KMS-11 (cell line): Measurements from ENCODE around the gene ATPAF1.

Source experiments
- H2AFZ ChIP-seq: fragments of 200-600 bp; sonication (generic); 2 replicates; pipeline ENCODE4 v1.6.1; 2016; ENCODE audit warnings: antibody characterized with exemption, mixed run types, low read depth
- H3K27ac ChIP-seq: fragments of 200-600 bp; sonication (generic); 2 replicates; pipeline ENCODE4 v1.6.1; 2016; ENCODE audit warnings: mild to moderate bottlenecking, mixed run types
- H3K27me3 ChIP-seq: fragments of 200-600 bp; sonication (generic); 2 replicates; pipeline ENCODE4 v1.6.1; 2017; ENCODE audit warnings: mild to moderate bottlenecking, low read depth, mixed run types, moderate library complexity; ENCODE audit not compliant: insufficient read depth
- H3K36me3 ChIP-seq: fragments of 200-600 bp; sonication (generic); 2 replicates; pipeline ENCODE4 v1.6.1; 2017; ENCODE audit warnings: mild to moderate bottlenecking, mixed run types; ENCODE audit not compliant: insufficient read depth
- H3K4me1 ChIP-seq: fragments of 200-600 bp; sonication (generic); 2 replicates; pipeline ENCODE4 v1.6.1; 2016; ENCODE audit warnings: mild to moderate bottlenecking, low read depth, mixed run types; ENCODE audit not compliant: poor library complexity, severe bottlenecking
- H3K4me2 ChIP-seq: fragments of 200-600 bp; sonication (generic); 2 replicates; pipeline ENCODE4 v1.7.0; 2016; ENCODE audit warnings: mild to moderate bottlenecking, mixed run types
- H3K4me3 ChIP-seq: fragments of 200-600 bp; sonication (generic); IDR thresholded peaks from 2 replicates; pipeline ENCODE4 v1.6.1; 2017; ENCODE audit warnings: low read depth, low read length, mixed read lengths; ENCODE audit not compliant: insufficient read depth
- H3K79me2 ChIP-seq: fragments of 200-600 bp; sonication (generic); 2 replicates; pipeline ENCODE4 v1.6.1; 2016; ENCODE audit warnings: low read depth, mixed run types; ENCODE audit not compliant: insufficient read depth
- H3K9ac ChIP-seq: fragments of 200-600 bp; sonication (generic); 2 replicates; pipeline ENCODE4 v1.6.1; 2016; ENCODE audit warnings: mild to moderate bottlenecking, mixed run types
- H4K20me1 ChIP-seq: fragments of 200-600 bp; sonication (generic); 2 replicates; pipeline ENCODE4 v1.6.1; 2016; ENCODE audit warnings: mild to moderate bottlenecking, mixed run types; ENCODE audit not compliant: insufficient read depth
- TF ChIP-seq, protein P1 (sequence below): fragments of 200-600 bp; sonication (generic); conservative IDR thresholded peaks from 2 replicates; pipeline ENCODE4 v1.6.1; 2017; ENCODE audit warnings: low read depth, mild to moderate bottlenecking, antibody characterized with exemption, low read length, moderate library complexity, mixed read lengths

ATPAF1 gene

DNA sequence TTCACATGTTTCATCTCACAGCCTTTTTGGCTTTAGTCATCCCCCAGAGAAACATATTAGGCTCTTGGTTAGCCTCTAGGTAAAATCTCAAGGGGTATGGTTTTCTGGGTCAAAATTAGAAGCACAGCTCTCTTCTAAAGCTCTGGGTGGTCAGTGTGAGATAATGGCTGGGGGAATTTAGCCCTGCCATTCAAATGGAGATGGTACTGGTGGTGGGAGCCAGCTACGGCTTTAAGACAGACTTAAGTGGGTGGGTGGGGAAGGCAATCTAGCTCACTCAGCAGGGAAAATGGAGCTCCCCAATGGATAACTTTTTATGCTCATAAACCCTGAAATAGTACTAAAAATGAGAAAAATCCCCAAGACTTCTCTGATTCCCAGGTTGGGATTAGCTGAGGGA is 9.2 kb upstream of the ATPAF1 start:
- H2AFZ ChIP-seq, result no peak overlapping the region
- H3K79me2 ChIP-seq, result no peaks in the 10 kb centered on the region
- H3K36me3 ChIP-seq, result peaks cover 2% of the 10 kb centered on the region; the same call in 1 of the 2 replicates
- TF ChIP-seq, protein P1, sequence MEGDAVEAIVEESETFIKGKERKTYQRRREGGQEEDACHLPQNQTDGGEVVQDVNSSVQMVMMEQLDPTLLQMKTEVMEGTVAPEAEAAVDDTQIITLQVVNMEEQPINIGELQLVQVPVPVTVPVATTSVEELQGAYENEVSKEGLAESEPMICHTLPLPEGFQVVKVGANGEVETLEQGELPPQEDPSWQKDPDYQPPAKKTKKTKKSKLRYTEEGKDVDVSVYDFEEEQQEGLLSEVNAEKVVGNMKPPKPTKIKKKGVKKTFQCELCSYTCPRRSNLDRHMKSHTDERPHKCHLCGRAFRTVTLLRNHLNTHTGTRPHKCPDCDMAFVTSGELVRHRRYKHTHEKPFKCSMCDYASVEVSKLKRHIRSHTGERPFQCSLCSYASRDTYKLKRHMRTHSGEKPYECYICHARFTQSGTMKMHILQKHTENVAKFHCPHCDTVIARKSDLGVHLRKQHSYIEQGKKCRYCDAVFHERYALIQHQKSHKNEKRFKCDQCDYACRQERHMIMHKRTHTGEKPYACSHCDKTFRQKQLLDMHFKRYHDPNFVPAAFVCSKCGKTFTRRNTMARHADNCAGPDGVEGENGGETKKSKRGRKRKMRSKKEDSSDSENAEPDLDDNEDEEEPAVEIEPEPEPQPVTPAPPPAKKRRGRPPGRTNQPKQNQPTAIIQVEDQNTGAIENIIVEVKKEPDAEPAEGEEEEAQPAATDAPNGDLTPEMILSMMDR, result no peak
- no peak overlapping the region for H3K4me3 ChIP-seq
- peaks cover 27% of the 10 kb centered on the region for H3K4me1 ChIP-seq
- H3K9ac ChIP-seq, result no peak overlapping the region
- no peaks in the 10 kb centered on the region for H4K20me1 ChIP-seq
- no peaks in the 10 kb centered on the region for H3K27me3 ChIP-seq
- no peak overlapping the region for H3K4me2 ChIP-seq
- H3K27ac ChIP-seq, result no peak overlapping the region

DNA sequence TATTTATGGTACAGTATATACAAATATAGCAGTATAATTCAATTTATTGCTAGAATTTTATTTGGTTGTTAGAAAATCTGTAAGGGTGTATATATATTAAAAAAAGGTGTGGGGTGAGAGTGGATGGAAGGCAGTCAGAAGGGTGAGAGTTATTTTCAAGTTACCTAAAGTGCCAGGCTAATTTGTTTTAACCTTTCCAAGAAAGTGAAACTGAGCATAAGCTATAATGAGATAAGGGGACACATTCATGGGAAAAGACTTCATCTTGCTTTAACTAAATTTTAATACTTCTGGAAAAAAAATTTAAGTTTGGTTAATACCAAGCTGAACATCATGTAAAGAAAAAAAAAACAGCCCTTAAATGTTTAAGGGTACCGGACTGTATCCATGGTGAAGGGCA is 8.4 kb upstream of the ATPAF1 start:
- no peak overlapping the region for H3K4me3 ChIP-seq
- TF ChIP-seq, protein P1, result no peak
- H3K36me3 ChIP-seq, result peaks cover 2% of the 10 kb centered on the region; the same call in 1 of the 2 replicates
- no peak overlapping the region for H2AFZ ChIP-seq
- H3K9ac ChIP-seq, result no peak overlapping the region
- H4K20me1 ChIP-seq, result no peaks in the 10 kb centered on the region
- H3K4me2 ChIP-seq, result peak overlapping the region; percentile 41
- H3K79me2 ChIP-seq, result no peaks in the 10 kb centered on the region
- no peak overlapping the region; the same call in 1 of the 2 replicates for H3K27ac ChIP-seq
- peaks cover 27% of the 10 kb centered on the region for H3K4me1 ChIP-seq
- no peaks in the 10 kb centered on the region for H3K27me3 ChIP-seq

DNA sequence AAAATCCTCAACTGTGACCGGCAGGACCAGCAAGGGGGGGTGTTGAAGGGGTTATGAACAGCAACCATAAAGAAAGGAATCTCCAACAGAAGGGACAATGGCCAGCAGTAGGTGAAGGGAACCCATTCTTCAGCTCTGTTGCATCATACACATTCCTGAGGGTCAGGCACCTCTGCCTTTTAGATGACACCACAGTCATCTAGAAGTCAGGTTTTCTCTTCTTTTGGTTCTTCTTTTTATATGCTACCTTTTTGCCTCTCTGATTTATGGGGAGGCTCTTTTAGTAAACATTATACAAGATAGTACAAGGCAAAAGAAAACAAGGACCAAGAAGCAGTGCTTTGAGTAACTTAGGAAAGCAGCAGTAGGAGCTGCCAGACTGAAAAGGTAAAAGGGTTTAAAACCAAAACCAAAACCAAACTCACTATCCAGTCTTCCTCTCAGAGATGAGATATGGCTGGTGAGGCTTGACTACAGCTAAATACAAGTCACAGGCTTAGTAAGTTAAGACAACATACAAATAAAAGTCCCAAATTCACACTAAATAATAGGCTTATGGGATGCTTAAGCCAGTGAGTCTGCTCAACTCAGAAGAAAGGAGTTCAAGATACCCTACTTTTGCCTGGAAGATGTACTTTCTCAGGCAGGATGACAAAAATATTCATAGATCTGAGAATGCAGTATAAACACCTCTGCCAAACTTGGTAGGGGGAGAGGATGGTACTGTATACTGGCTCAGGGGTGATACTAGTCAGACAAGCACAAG is 7.6 kb upstream of the ATPAF1 start:
- H3K4me2 ChIP-seq, result peak overlapping the region; percentile 41
- no peaks in the 10 kb centered on the region for H3K27me3 ChIP-seq
- H3K9ac ChIP-seq, result no peak overlapping the region
- TF ChIP-seq, protein P1, result no peak
- no peak overlapping the region for H2AFZ ChIP-seq
- no peaks in the 10 kb centered on the region for H4K20me1 ChIP-seq
- peaks cover 2% of the 10 kb centered on the region; the same call in 1 of the 2 replicates for H3K36me3 ChIP-seq
- no peaks in the 10 kb centered on the region for H3K79me2 ChIP-seq
- no peak overlapping the region for H3K4me3 ChIP-seq
- peak overlapping the region; percentile 21; the same call in 1 of the 2 replicates for H3K27ac ChIP-seq
- peaks cover 27% of the 10 kb centered on the region for H3K4me1 ChIP-seq

DNA sequence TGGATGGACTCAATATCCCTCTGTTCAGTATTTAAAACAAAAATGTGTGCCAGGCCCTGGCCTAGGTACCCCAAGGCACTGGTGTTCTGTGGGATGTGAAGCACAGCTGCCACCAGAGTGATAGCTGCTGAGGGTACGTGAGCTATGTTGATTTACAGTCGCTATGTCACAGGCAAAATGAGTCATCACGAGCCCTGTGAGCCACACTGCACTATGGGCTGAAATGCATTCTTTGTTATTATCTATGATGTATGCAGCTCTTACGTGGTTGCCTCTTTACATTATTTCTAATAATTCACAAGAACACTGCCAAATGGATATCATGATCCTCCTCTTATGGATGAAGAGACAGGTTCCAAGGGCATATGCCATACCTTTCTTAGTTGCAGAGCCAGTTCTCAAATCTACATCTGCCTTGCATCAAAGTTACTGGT is 5.6 kb upstream of the ATPAF1 start:
- H3K79me2 ChIP-seq, result no peaks in the 10 kb centered on the region
- H3K36me3 ChIP-seq, result no peaks in the 10 kb centered on the region; the same call in 1 of the 2 replicates
- H3K4me1 ChIP-seq, result peaks cover 27% of the 10 kb centered on the region
- no peak overlapping the region for H3K4me3 ChIP-seq
- no peaks in the 10 kb centered on the region for H3K27me3 ChIP-seq
- H2AFZ ChIP-seq, result no peak overlapping the region
- no peak overlapping the region for H3K9ac ChIP-seq
- TF ChIP-seq, protein P1, result no peak
- no peak overlapping the region for H3K4me2 ChIP-seq
- no peak overlapping the region for H3K27ac ChIP-seq
- H4K20me1 ChIP-seq, result no peaks in the 10 kb centered on the region
